ENCODE results near the gene NEDD1. TPM values are rescaled to one million over a fixed set of nuclear protein-coding genes. Genes with fewer than 3 reads are reported as not detected.

The NEDD1 gene
- total and polyA plus RNA-seq, 2 donors (not counting 1 experiment from before 2014, with no cell fraction given): 21.8 to 30.7 TPM

DNA sequence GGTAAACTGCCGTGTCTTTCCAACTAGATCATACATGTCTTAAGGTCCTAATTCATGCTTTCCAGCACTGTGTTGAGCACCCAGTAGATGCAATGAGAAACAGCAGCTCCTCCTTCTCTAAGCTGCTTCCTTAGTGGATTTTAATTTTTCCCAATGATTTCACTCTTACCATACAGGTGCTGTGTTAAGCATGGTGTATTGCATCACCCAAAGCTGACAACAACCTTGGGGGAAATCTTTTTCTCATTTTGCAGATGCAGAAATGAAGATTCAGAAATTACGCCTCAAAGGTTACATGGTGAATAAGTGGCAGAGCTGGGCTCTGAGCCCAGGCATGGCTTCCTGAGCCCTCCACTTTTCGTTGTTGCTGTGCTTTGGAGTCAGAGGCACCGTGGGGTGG is 75.6 kb downstream of the NEDD1 start:
- Histone ChIP-seq H3K9ac (ENCODE audit: insufficient read depth, low read length) (no peak overlapping the region), H3K36me3 (ENCODE audit: control insufficient read depth, insufficient read depth, low read length) (no peaks in the 10 kb centered on the region), H3K27ac (ENCODE audit: insufficient read depth, low read length) (no peak overlapping the region), H3K4me3 (replicated peaks in 1 of 4; ENCODE audit: control extremely low read depth in 1 of 4, insufficient read depth in 1 of 4, low read depth in 3 of 4, low read length in 4 of 4) (no peak overlapping the region), H3K79me2 (ENCODE audit: control insufficient read depth, insufficient read depth, low read length) (no peaks in the 10 kb centered on the region), H3K9me3 (ENCODE audit: control insufficient read depth, insufficient read depth, low read depth, low read length) (no peaks in the 10 kb centered on the region), H4K20me1 (ENCODE audit: control insufficient read depth, extremely low read depth, insufficient read depth, low read length) (no peaks in the 10 kb centered on the region), H3K4me1 (ENCODE audit: control insufficient read depth, extremely low read depth, insufficient read depth, low read length) (no peaks in the 10 kb centered on the region), H3K4me2 (ENCODE audit: extremely low read depth, insufficient read depth, low read length) (no peak overlapping the region), H3K27me3 (ENCODE audit: control insufficient read depth, insufficient read depth, low read length) (peaks cover 5% of the 10 kb centered on the region), H2AFZ (ENCODE audit: low read length) (no peak overlapping the region)
- TF ChIP-seq, protein P1, sequence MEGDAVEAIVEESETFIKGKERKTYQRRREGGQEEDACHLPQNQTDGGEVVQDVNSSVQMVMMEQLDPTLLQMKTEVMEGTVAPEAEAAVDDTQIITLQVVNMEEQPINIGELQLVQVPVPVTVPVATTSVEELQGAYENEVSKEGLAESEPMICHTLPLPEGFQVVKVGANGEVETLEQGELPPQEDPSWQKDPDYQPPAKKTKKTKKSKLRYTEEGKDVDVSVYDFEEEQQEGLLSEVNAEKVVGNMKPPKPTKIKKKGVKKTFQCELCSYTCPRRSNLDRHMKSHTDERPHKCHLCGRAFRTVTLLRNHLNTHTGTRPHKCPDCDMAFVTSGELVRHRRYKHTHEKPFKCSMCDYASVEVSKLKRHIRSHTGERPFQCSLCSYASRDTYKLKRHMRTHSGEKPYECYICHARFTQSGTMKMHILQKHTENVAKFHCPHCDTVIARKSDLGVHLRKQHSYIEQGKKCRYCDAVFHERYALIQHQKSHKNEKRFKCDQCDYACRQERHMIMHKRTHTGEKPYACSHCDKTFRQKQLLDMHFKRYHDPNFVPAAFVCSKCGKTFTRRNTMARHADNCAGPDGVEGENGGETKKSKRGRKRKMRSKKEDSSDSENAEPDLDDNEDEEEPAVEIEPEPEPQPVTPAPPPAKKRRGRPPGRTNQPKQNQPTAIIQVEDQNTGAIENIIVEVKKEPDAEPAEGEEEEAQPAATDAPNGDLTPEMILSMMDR (conservative IDR thresholded peaks at IDR 0.05 in 1 of 2, IDR thresholded peaks at IDR 0.05 in 1 of 2; ENCODE audit: low read depth in 1 of 2, low read length in 2 of 2): no peak
- no peak for TF ChIP-seq EZH2 (IDR thresholded peaks at IDR 0.05; ENCODE audit: low read length, missing control alignments)
- no peak for DNase-seq (ENCODE audit: low read depth in 2 of 2)

DNA sequence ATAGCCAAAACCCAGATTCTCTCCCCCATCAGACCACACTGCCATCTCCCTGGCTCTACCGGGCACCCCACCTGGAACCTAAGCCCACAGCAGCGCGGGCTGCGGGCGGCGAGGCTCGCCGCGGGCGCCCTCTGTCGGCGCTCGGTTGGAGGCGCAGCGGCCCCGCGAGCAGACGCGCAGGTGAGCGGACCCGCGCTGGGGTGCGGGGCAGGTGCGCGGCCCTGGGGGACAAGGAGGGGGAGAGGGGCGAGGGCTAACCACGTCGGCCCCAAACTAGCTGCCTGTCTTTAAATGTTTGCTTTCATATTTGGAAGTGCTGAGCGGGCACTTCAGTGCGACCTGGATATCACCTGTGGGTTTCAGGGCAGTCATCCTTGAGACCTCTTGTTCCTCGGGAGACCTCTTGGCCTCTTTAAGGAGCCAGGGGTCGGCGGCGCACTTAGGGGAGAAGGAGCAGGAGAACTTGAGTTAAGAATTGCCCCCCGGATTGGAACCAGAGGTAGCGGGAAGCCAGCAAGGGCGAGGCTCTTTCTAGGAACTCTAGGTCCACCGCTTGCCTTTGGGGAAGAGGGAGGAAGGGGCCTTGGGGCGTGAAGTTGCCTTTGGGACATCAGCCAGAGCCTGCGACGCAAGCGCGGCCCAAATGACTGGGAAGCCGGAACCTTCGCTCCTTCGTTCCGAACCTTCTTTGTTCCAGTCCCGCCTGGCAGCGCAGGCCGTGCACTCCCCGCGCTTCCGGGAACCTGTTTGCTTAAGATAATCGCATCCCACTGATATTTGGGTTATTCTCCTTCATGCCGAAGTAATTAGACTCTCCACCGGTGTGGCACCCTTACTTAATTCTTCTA is 78.7 kb downstream of the NEDD1 start:
- Histone ChIP-seq H3K9me3 (ENCODE audit: control insufficient read depth, insufficient read depth, low read depth, low read length) (no peaks in the 10 kb centered on the region), H3K9ac (ENCODE audit: insufficient read depth, low read length) (no peak overlapping the region), H3K4me3 (replicated peaks in 1 of 4; ENCODE audit: control extremely low read depth in 1 of 4, insufficient read depth in 1 of 4, low read depth in 3 of 4, low read length in 4 of 4) (peak overlapping the region in 3 of 4 experiments; percentile 28 to 64 (median 56)), H3K27ac (ENCODE audit: insufficient read depth, low read length) (no peak overlapping the region), H3K4me2 (ENCODE audit: extremely low read depth, insufficient read depth, low read length) (peak overlapping the region; percentile 54), H3K36me3 (ENCODE audit: control insufficient read depth, insufficient read depth, low read length) (no peaks in the 10 kb centered on the region), H2AFZ (ENCODE audit: low read length) (peak overlapping the region; percentile 56), H3K4me1 (ENCODE audit: control insufficient read depth, extremely low read depth, insufficient read depth, low read length) (no peaks in the 10 kb centered on the region), H3K79me2 (ENCODE audit: control insufficient read depth, insufficient read depth, low read length) (no peaks in the 10 kb centered on the region), H3K27me3 (ENCODE audit: control insufficient read depth, insufficient read depth, low read length) (peaks cover 5% of the 10 kb centered on the region), H4K20me1 (ENCODE audit: control insufficient read depth, extremely low read depth, insufficient read depth, low read length) (no peaks in the 10 kb centered on the region)
- DNase-seq (ENCODE audit: low read depth in 2 of 2): no peak
- TF ChIP-seq, protein P1 (conservative IDR thresholded peaks at IDR 0.05 in 1 of 2, IDR thresholded peaks at IDR 0.05 in 1 of 2; ENCODE audit: low read depth in 1 of 2, low read length in 2 of 2): peak; percentile 34 to 61
- TF ChIP-seq EZH2 (IDR thresholded peaks at IDR 0.05; ENCODE audit: low read length, missing control alignments): peak; percentile 48

DNA sequence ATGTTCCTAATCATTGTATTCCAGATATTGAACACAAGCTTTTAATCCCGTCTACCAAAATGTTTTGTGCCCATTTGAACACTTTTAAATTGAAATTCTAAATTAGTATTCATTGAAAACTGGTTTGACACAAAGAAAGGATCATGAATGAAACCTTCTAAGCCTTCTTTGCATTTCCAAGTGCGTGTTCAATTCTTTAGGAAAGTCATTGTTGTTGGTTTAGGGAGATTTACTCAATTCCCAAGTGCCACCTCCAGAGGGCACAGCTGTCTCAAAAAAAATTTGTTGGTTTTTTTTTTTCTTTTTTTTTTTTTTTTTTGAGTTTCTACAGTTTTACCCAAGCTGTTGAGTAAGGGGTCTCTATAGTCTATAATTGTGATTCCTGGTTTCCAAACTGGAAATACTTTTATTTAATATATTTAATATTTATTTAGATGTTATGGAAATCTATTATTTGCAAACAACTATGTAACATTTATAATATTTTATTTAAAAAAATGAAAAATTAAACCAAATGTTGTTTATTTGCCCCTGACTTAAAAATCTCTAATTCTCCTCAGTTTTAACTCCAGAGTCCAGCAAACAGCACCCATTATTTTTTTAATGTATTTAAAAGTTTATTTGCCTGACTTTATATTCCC is 79.9 kb downstream of the NEDD1 start:
- Histone ChIP-seq H3K36me3 (ENCODE audit: control insufficient read depth, insufficient read depth, low read length) (no peaks in the 10 kb centered on the region), H3K27ac (ENCODE audit: insufficient read depth, low read length) (no peak overlapping the region), H3K79me2 (ENCODE audit: control insufficient read depth, insufficient read depth, low read length) (no peaks in the 10 kb centered on the region), H2AFZ (ENCODE audit: low read length) (no peak overlapping the region), H3K27me3 (ENCODE audit: control insufficient read depth, insufficient read depth, low read length) (peaks cover 5% of the 10 kb centered on the region), H3K9me3 (ENCODE audit: control insufficient read depth, insufficient read depth, low read depth, low read length) (no peaks in the 10 kb centered on the region), H3K4me3 (replicated peaks in 1 of 4; ENCODE audit: control extremely low read depth in 1 of 4, insufficient read depth in 1 of 4, low read depth in 3 of 4, low read length in 4 of 4) (no peak overlapping the region), H3K4me1 (ENCODE audit: control insufficient read depth, extremely low read depth, insufficient read depth, low read length) (no peaks in the 10 kb centered on the region), H3K9ac (ENCODE audit: insufficient read depth, low read length) (no peak overlapping the region), H3K4me2 (ENCODE audit: extremely low read depth, insufficient read depth, low read length) (no peak overlapping the region), H4K20me1 (ENCODE audit: control insufficient read depth, extremely low read depth, insufficient read depth, low read length) (no peaks in the 10 kb centered on the region)
- TF ChIP-seq, protein P1 (conservative IDR thresholded peaks at IDR 0.05 in 1 of 2, IDR thresholded peaks at IDR 0.05 in 1 of 2; ENCODE audit: low read depth in 1 of 2, low read length in 2 of 2): peak; percentile 55 to 67
- TF ChIP-seq EZH2 (IDR thresholded peaks at IDR 0.05; ENCODE audit: low read length, missing control alignments): no peak
- DNase-seq (ENCODE audit: low read depth in 2 of 2): peak; percentile 9 to 39
